HG02970 (cell line): Measurements from ENCODE around the gene BMPR1B.
"Not testable (repeated sequence)": the region's sequence is repeated elsewhere in the genome, so short reads cannot be mapped to it uniquely, and the experiment has no call there.

Experiments used
- ATAC-seq: cut with Tn5 transposase; IDR thresholded peaks from one replicate; pipeline ENCODE4 v1.9.1; 2021; ENCODE audit warnings: mild to moderate bottlenecking, moderate library complexity, moderate number of reproducible peaks; ENCODE audit not compliant: unreplicated experiment, low FRiP score

The BMPR1B gene

GRCh38 chr4:95114521-95114920 is 356.8 kb downstream of the BMPR1B start:
- no peak for ATAC-seq

- ATAC-seq: no peak
Observed at GRCh38 chr4:95118497-95118896, 360.7 kb downstream of the BMPR1B start.

GRCh38 chr4:95120456-95120855 is 362.7 kb downstream of the BMPR1B start:
- ATAC-seq: no peak

- no peak for ATAC-seq
Observed at GRCh38 chr4:95122001-95122400, 364.2 kb downstream of the BMPR1B start.

- no peak for ATAC-seq
Observed at GRCh38 chr4:95124906-95125504, 367.2 kb downstream of the BMPR1B start.

- no peak for ATAC-seq
Observed at GRCh38 chr4:95129031-95129430, 371.3 kb downstream of the BMPR1B start.

GRCh38 chr4:95129821-95130311 is 372.1 kb downstream of the BMPR1B start:
- ATAC-seq: no peak

GRCh38 chr4:95134016-95134415 is 376.3 kb downstream of the BMPR1B start:
- ATAC-seq: not testable (repeated sequence)

GRCh38 chr4:95139424-95139823 is 381.7 kb downstream of the BMPR1B start:
- not testable (repeated sequence) for ATAC-seq

GRCh38 chr4:95141361-95141760 is 383.6 kb downstream of the BMPR1B start:
- no peak for ATAC-seq

- ATAC-seq: no peak
Observed at GRCh38 chr4:95142932-95143331, 385.2 kb downstream of the BMPR1B start.

GRCh38 chr4:95151255-95151654 is 393.5 kb downstream of the BMPR1B start:
- ATAC-seq: no peak

- ATAC-seq: no peak
Observed at GRCh38 chr4:95153182-95153581, 395.4 kb downstream of the BMPR1B start.

GRCh38 chr4:95155759-95156451 is 398.1 kb downstream of the BMPR1B start:
- no peak for ATAC-seq

- ATAC-seq: no peak
Observed at GRCh38 chr4:95156452-95156765, 398.7 kb downstream of the BMPR1B start.

- ATAC-seq: no peak
Observed at GRCh38 chr4:95157596-95157995, 399.8 kb downstream of the BMPR1B start.

GRCh38 chr4:95158045-95158444 is 400.3 kb downstream of the BMPR1B start:
- no peak for ATAC-seq

GRCh38 chr4:95158626-95159025 is 400.9 kb downstream of the BMPR1B start:
- ATAC-seq: no peak

GRCh38 chr4:95159384-95159783 is 401.6 kb downstream of the BMPR1B start:
- ATAC-seq: no peak

GRCh38 chr4:95161781-95162469 is 404.2 kb downstream of the BMPR1B start:
- ATAC-seq: no peak

GRCh38 chr4:95162867-95163266 is 405.1 kb downstream of the BMPR1B start:
- no peak for ATAC-seq
